Duodenal mucosa (tissue), 2 donors: ENCODE results near the gene C19orf85.

Experiments
- H3K27ac ChIP-seq: one replicate; pipeline ENCODE4 v1.7.0; 2013; ENCODE audit warnings: low read depth, low read length
- H3K27me3 ChIP-seq, 2 donors: one replicate each; pipeline ENCODE4 v1.7.0; 2013; ENCODE audit warnings: low read length in 2 of 2, control low read depth in 1 of 2; ENCODE audit not compliant: insufficient read depth in 2 of 2, control insufficient read depth in 1 of 2
- H3K36me3 ChIP-seq, 2 donors: one replicate each; pipeline ENCODE4 v1.7.0; 2013; ENCODE audit warnings: low read length in 2 of 2, control low read depth in 1 of 2; ENCODE audit not compliant: insufficient read depth in 2 of 2, control insufficient read depth in 1 of 2
- H3K4me1 ChIP-seq, 2 donors: one replicate each; pipeline ENCODE4 v1.7.0; 2013; ENCODE audit warnings: low read length in 2 of 2, control low read depth in 1 of 2; ENCODE audit not compliant: insufficient read depth in 2 of 2, control insufficient read depth in 1 of 2
- H3K4me3 ChIP-seq, 2 donors: one replicate each; pipeline ENCODE4 v1.7.0; 2013; ENCODE audit warnings: low read length in 2 of 2, low read depth in 1 of 2
- H3K9ac ChIP-seq, 2 donors: one replicate each; pipeline ENCODE4 v1.7.0; 2013; ENCODE audit warnings: low read length in 2 of 2, low read depth in 1 of 2
- H3K9me3 ChIP-seq, 2 donors: one replicate each; pipeline ENCODE4 v1.7.0; 2013; ENCODE audit warnings: low read length in 2 of 2, control low read depth in 1 of 2; ENCODE audit not compliant: control insufficient read depth in 1 of 2

C19orf85 gene

DNA sequence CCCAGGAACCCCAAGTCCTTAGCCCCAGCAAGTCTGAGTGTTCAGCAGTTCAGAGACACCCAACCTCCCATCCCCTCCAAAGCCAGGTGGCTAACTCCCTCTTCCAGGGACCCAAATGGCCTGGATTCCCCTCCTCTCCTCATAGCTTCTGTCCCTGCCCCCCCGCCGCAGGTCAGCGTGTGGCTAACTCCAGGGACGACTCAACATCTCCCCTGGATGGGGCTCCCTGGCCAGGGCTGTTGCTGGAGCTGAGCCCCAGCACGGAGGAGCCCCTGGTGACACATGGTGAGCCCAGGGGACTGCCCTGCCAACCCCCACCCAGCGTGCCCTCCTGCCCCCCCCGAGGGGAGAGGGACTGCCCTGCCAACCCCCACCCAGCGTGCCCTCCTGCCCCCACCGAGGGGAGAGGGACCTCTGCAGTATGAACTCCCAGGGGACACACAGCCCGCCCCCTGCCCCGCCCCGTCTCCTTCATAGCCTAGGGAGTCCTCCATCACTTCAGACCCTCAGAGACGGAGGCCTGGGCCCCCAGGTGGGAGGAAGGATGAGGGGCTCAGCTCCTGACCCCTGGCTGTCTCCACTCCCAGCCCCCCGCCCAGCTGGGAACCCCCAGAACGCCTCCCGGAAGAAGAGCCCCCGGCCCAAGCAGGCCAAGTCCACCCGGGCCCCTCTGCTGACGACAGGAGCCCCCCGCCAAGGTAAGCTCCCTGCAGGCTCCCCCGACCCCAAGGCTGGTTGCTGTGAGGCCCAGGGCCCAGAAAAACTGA, 25.3 kb upstream of the C19orf85 start:
- Histone ChIP-seq H3K4me1 (peaks cover 3 to 4% of the 10 kb centered on the region in 2 donors), H3K27ac (no peak overlapping the region), H3K36me3 (no peaks in the 10 kb centered on the region), H3K4me3 (no peak overlapping the region), H3K9ac (no peak overlapping the region), H3K27me3 (peaks cover 6 to 35% of the 10 kb centered on the region in 2 donors), H3K9me3 (no peaks in the 10 kb centered on the region)

DNA sequence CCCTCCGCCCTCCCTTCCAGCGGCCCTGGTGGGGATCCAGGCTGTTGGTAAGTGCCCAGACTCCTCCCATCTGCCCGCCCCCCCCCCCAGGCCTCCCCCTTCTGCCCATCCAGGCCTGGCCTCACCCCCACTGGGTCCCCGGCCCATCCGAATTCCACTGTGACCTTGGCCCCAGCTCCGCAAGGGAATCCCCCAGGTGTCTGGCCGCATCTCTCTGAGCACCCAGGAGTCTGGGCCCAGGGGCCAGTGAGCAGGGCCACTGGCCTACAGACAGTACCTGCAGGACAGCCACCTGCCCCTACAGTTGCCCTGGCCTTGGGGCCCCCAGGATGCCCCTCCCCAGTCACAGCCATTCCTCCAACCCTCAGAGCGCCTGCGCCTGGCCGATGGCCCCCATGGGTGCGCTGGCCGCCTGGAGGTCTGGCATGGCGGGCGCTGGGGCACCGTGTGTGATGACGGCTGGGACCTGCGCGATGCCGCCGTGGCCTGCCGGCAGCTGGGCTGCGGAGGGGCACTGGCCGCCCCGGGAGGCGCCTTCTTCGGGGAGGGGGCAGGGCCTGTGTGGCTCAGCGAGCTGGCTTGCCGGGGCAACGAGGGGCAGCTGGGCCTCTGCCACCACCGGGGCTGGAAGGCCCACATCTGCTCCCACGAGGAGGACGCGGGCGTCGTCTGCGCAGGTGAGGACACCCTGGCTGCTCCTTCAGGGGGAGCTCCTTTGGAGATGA, 24.6 kb upstream of the C19orf85 start:
- peaks cover 8 to 11% of the 10 kb centered on the region in 2 donors for H3K4me1 ChIP-seq
- H3K27ac ChIP-seq: no peak overlapping the region
- H3K27me3 ChIP-seq: peaks cover 6 to 32% of the 10 kb centered on the region in 2 donors
- no peaks in the 10 kb centered on the region for H3K9me3 ChIP-seq
- H3K4me3 ChIP-seq: no peak overlapping the region
- no peak overlapping the region for H3K9ac ChIP-seq
- no peaks in the 10 kb centered on the region for H3K36me3 ChIP-seq

DNA sequence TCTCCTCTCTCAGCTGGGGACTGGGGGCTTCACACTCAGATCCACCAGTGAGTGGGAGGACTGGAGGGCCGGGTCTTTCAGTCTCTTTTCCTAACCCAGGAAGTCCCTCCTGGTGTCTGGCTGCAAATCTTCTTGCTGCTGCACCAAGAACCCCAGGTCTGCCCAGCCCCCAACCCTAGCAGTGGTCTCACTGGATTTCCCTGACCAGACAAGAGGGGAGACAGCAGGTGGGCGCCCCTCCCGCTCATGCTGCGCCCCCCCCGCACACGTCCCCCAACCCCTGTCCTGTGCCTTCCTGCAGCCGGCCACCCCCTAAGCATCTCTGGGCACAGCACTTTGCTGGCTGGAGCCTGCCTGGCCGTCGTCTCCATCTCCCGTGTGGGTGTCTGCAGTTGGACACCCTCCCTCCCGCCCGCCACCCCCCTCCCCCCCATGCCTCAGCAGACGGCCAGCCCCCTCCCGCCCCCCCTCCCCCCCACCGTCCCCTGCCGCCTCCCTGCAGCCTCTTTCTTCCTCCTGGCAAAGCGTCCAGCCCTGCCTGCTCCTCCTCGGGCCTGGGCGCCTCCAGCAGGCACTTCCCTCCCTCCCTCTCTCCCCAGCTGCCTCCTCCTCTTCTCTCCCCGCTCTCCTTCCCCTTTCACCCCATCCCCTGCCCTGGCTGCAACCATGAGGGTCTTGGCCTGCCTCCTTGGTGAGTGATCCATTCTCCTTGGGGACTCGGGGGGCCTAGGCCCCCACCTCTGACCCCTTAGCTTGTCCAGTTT, 23.6 kb upstream of the C19orf85 start, which contains the start of gene SSC5D:
Gene SSC5D (plus strand): TSS at position 513 of the 764 bp plus-strand sequence. CDS start 154 bp downstream, at position 667.
- peak within 1 kb of the TSS; percentile 70 for H3K27ac ChIP-seq
- no peaks in the 10 kb centered on the region for H3K9me3 ChIP-seq
- peaks cover 8 to 13% of the 10 kb centered on the region in 2 donors for H3K4me1 ChIP-seq
- peaks cover 6 to 27% of the 10 kb centered on the region in 2 donors for H3K27me3 ChIP-seq
- H3K9ac ChIP-seq: peak within 1 kb of the TSS in 1 of 2 donors; percentile 18
- no peak within 1 kb of the TSS for H3K4me3 ChIP-seq
- H3K36me3 ChIP-seq: peaks cover 0 to under 1% of the 10 kb centered on the region in 2 donors

DNA sequence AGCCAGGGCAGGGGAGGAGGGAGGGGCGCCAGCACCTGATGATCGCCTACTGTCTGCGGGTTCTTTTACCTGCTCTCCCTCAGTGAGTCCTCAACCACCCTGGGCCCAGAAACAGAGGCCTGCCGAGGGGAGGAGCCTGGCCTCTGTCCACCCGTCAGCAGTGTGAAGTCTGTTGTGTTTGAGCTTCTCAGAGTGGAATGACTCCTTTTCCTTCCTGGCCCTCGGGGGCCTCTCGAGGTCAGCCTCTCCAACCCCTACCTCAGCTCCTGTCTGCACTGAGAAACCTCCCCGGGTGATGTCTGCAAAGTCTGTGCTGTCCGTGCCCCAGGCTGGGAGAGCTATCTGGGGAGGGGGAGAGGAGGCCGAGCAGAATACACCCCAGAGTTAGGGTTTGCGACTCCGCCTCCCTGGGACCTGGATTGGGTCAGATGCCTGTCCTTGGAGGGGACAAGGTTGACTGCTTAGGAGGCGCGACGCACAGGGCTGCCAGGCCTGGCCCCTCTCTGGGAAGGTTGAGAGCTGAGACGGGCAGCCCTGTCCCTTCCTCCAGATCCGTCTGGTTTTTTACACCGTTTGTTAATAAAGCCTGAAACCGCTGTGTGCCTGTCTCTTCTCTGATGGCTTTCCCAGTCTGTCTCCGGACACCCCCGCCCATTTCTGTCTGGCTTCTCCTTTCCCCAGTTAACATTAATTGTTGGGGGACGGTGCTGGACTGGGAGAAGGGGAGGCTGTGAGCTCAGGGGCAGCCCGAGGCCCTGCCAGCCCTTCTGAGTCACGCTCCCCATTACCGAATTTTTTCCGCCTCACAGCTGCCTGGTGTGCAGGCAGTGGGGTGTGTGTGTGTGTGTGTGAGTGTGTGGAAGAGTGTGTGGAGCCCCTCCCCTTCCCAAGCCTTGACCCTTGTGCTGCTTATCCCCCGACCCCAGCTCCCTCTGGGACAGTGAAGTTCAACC, 22.7 kb upstream of the C19orf85 start:
- Histone ChIP-seq H3K4me3 (no peak overlapping the region), H3K9me3 (no peaks in the 10 kb centered on the region), H3K36me3 (peaks cover 0 to 7% of the 10 kb centered on the region in 2 donors), H3K27ac (peak overlapping the region; percentile 70), H3K27me3 (peaks cover 6 to 24% of the 10 kb centered on the region in 2 donors), H3K4me1 (peaks cover 8 to 13% of the 10 kb centered on the region in 2 donors), H3K9ac (peak overlapping the region in 1 of 2 donors; percentile 18)

DNA sequence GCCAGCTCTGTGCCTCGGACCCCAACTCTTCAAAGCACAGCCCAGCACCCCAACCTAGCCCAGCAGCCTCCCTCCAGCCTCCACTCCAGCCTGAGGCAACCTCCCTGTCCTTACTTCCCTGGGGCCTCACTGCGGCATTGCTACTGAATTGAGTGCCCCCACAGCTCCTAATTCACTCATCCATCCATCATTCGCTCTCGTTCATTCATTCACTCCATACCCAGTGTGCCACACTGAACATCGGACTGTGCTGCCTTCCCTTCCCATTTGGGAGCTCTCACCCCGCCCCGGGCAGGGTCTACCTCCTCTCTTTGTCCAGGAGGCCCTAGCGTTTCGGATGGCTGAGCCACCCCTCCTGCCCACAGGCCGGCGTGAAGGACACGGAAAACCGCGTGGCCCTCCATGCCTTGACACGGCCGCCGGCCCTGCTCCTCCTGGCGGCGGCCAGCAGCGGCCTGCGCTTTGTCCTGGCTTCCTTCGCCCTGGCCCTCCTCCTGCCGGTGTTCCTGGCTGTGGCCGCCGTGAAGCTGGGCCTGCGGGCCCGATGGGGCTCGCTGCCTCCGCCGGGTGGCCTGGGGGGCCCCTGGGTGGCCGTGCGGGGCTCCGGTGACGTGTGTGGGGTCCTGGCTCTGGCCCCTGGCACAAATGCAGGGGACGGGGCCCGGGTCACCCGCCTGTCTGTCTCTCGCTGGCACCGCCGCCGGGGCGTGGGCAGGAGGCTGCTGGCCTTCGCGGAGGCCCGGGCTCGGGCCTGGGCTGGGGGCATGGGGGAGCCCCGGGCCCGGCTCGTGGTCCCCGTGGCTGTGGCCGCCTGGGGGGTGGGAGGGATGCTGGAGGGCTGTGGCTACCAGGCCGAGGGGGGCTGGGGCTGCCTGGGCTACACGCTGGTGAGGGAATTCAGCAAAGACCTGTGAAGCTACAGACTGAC, 21.8 kb upstream of the C19orf85 start:
- H3K4me3 ChIP-seq: no peak overlapping the region
- H3K27me3 ChIP-seq: peaks cover 6 to 16% of the 10 kb centered on the region in 2 donors
- H3K27ac ChIP-seq: peak overlapping the region; percentile 70
- H3K9ac ChIP-seq: no peak overlapping the region
- H3K4me1 ChIP-seq: peaks cover 5 to 13% of the 10 kb centered on the region in 2 donors
- H3K9me3 ChIP-seq: no peaks in the 10 kb centered on the region
- peaks cover 0 to 7% of the 10 kb centered on the region in 2 donors for H3K36me3 ChIP-seq

DNA sequence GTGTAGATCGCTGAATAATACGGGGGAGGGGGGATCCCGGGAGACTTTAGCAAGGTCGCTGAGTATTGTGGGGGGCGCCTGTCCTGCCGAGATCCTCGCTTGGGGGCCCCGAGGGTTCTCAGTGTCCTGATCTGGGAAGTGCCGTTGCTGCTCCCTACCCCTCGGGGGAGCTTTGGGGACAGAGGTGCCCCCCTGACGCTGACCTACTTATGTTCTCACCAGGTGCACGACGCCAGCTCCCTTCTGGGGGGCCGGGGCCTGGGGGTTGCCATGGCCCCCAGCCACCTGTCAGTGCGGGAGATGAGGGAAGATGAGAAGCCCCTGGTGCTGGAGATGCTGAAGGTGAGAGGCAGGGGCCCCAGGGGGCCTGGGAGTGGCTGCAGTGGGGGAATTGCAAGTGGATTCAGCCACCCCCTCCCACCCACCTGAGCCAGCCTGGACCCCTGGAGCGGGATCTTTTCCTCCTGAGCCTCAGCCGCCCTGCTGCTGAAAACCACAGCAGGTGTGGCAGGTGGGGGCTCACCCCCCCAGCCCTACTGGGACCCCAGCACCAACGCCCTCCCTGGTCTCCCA, 21.0 kb upstream of the C19orf85 start:
- Histone ChIP-seq H3K4me1 (peaks cover 5 to 13% of the 10 kb centered on the region in 2 donors), H3K36me3 (peaks cover 0 to 7% of the 10 kb centered on the region in 2 donors), H3K27me3 (peaks cover 6 to 16% of the 10 kb centered on the region in 2 donors), H3K4me3 (peak overlapping the region; percentile 40 to 69), H3K9ac (no peak overlapping the region), H3K27ac (peak overlapping the region; percentile 55), H3K9me3 (no peaks in the 10 kb centered on the region)

DNA sequence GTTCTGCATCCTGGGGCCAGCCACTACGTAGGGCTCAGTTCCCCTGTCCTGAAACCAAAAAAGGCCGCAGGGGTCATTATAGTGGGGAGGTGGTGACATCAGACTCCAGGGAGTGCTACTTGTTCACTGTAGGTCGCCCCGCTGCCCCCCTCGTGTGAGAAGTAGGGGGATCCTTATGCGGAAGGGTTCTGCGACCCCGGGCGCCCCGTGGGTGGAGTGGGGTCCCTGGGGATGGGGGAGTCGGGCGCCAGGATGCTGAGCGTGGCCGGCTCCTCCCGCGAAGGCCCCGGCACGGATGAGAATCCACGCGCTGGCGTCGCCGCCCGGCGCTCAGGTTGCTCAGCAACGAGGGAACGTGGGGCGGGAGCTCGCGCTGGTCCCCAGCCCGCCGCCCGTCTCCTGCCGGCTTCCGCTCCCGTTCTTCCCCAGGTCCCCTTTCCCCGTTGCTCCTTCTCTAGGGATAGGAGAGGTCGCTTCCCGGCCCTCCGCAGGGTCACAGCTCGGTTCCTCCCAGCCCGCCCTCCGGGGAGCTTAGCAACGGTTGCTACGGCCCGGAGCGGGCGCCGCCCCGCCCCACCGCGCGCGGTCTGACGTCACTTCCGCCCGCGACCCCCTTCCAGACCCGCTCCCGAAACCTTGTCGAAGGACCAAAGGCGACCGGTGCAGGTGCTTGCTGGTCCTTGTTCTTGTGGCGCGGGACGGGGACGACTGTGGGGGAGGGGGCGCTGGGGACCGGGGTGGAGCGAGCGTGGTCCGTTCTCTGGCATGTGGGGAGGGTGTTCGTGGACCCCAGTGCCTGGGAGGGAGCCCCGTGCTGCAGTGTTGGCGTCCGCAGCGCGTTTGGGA, 20.3 kb upstream of the C19orf85 start, which contains the start of gene NAT14:
Gene NAT14 (plus strand): TSS at position 596 of the 846 bp plus-strand sequence. CDS start 521 bp downstream, outside the sequence.
- peak within 1 kb of the TSS; percentile 40 to 69 for H3K4me3 ChIP-seq
- H3K27ac ChIP-seq: peak within 1 kb of the TSS; percentile 55
- peaks cover 0 to 7% of the 10 kb centered on the region in 2 donors for H3K36me3 ChIP-seq
- peak within 1 kb of the TSS in 1 of 2 donors; percentile 43 for H3K9ac ChIP-seq
- peaks cover 6 to 16% of the 10 kb centered on the region in 2 donors for H3K27me3 ChIP-seq
- no peaks in the 10 kb centered on the region for H3K9me3 ChIP-seq
- H3K4me1 ChIP-seq: peaks cover 5 to 13% of the 10 kb centered on the region in 2 donors
